ENCODE data around the gene CHCHD6. TPM values are rescaled to one million over a fixed set of nuclear protein-coding genes. Genes with fewer than 3 reads are reported as not detected.

CHCHD6 gene
- total RNA-seq, 2 experiments from 2014 or later, result 8.7 to 9.3 TPM

GRCh38 chr3:126807795-126808194 lies 103.8 kb downstream of the CHCHD6 start:
- no peak for ATAC-seq (ENCODE audit: poor library complexity)
- Mint-ChIP-seq H3K9me3 (peaks cover 2% of the 10 kb centered on the region), H3K36me3 (ENCODE audit: low read depth) (no peaks in the 10 kb centered on the region), H3K27ac (no peak overlapping the region), H3K27me3 (no peaks in the 10 kb centered on the region), H3K4me1 (ENCODE audit: low read depth) (no peaks in the 10 kb centered on the region), H3K4me3 (no peak overlapping the region)
- CTCF ChIA-PET, result no interaction called here
- no peak overlapping the region for H3K4me3 ChIP-seq (ENCODE audit: low read length)
- POLR2A ChIA-PET, result no interaction called here
- no peaks in the 10 kb centered on the region for H3K27me3 ChIP-seq (ENCODE audit: control insufficient read depth in 1 of 2, insufficient read depth in 2 of 2, low read length in 2 of 2)
- H3K4me1 ChIP-seq (ENCODE audit: insufficient read depth, low read length), result no peaks in the 10 kb centered on the region
- DNase-seq, result no peak
- intact Hi-C loops (cut with DNase I, micrococcal nuclease), result no loop called here
- H3K27ac ChIP-seq (ENCODE audit: low read depth in 1 of 2, low read length in 2 of 2), result no peak overlapping the region
- H3K36me3 ChIP-seq (ENCODE audit: insufficient read depth, low read length), result no peaks in the 10 kb centered on the region
- no peaks in the 10 kb centered on the region for H3K9me3 ChIP-seq (ENCODE audit: control insufficient read depth in 1 of 2, insufficient read depth in 1 of 2, low read length in 2 of 2)
- no peak for TF ChIP-seq CTCF (IDR thresholded peaks at IDR 0.05)

GRCh38 chr3:126811530-126811929 lies 107.5 kb downstream of the CHCHD6 start:
- Histone ChIP-seq H3K9me3 (ENCODE audit: control insufficient read depth in 1 of 2, insufficient read depth in 1 of 2, low read length in 2 of 2) (no peaks in the 10 kb centered on the region), H3K4me1 (ENCODE audit: insufficient read depth, low read length) (no peaks in the 10 kb centered on the region), H3K27ac (ENCODE audit: low read depth in 1 of 2, low read length in 2 of 2) (no peak overlapping the region), H3K27me3 (ENCODE audit: control insufficient read depth in 1 of 2, insufficient read depth in 2 of 2, low read length in 2 of 2) (no peaks in the 10 kb centered on the region), H3K4me3 (ENCODE audit: low read length) (no peak overlapping the region), H3K36me3 (ENCODE audit: insufficient read depth, low read length) (no peaks in the 10 kb centered on the region)
- ATAC-seq (ENCODE audit: poor library complexity), result no peak
- Mint-ChIP-seq H3K27me3 (no peaks in the 10 kb centered on the region), H3K27ac (no peak overlapping the region), H3K36me3 (ENCODE audit: low read depth) (no peaks in the 10 kb centered on the region), H3K4me1 (ENCODE audit: low read depth) (peaks cover 8% of the 10 kb centered on the region), H3K4me3 (no peak overlapping the region), H3K9me3 (peaks cover 2% of the 10 kb centered on the region)
- ChIA-PET POLR2A (interaction anchor here (0.6 to 0.7 kb wide), 2 partner anchors 17 to 31 kb away, joined by 3 to 4 read pairs; no protein-coding TSS in a partner anchor), CTCF (no interaction called here)
- no peak for DNase-seq
- TF ChIP-seq CTCF (IDR thresholded peaks at IDR 0.05), result no peak
- intact Hi-C loops (cut with DNase I, micrococcal nuclease), result no loop called here

GRCh38 chr3:126816298-126816697 lies 112.3 kb downstream of the CHCHD6 start:
- H3K4me3 ChIP-seq (ENCODE audit: low read length), result no peak overlapping the region
- H3K27ac Mint-ChIP-seq, result no peak overlapping the region
- ATAC-seq (ENCODE audit: poor library complexity) (no peak), DNase-seq (no peak)
- H3K9me3 Mint-ChIP-seq, result no peaks in the 10 kb centered on the region
- H3K27me3 Mint-ChIP-seq, result no peaks in the 10 kb centered on the region
- no peak for TF ChIP-seq CTCF (IDR thresholded peaks at IDR 0.05)
- H3K36me3 ChIP-seq (ENCODE audit: insufficient read depth, low read length), result no peaks in the 10 kb centered on the region
- H3K4me3 Mint-ChIP-seq, result no peak overlapping the region
- intact Hi-C loops (cut with DNase I, micrococcal nuclease), result no loop called here
- H3K27ac ChIP-seq (ENCODE audit: low read depth in 1 of 2, low read length in 2 of 2), result no peak overlapping the region
- H3K4me1 ChIP-seq (ENCODE audit: insufficient read depth, low read length), result no peaks in the 10 kb centered on the region
- H3K27me3 ChIP-seq (ENCODE audit: control insufficient read depth in 1 of 2, insufficient read depth in 2 of 2, low read length in 2 of 2), result no peaks in the 10 kb centered on the region
- CTCF ChIA-PET, result no interaction called here
- peaks cover 18% of the 10 kb centered on the region for H3K4me1 Mint-ChIP-seq (ENCODE audit: low read depth)
- H3K9me3 ChIP-seq (ENCODE audit: control insufficient read depth in 1 of 2, insufficient read depth in 1 of 2, low read length in 2 of 2), result peaks cover 0 to 1% of the 10 kb centered on the region in 2 experiments
- H3K36me3 Mint-ChIP-seq (ENCODE audit: low read depth), result peaks cover 9% of the 10 kb centered on the region
- POLR2A ChIA-PET, result no interaction called here
